Gastroesophageal sphincter (tissue), 3 donors: ENCODE measurements around the gene SBK1.

Experiments
- EP300 ChIP-seq: sonication (generic); formaldehyde crosslinking; IDR thresholded peaks from one replicate; pipeline ENCODE4 v1.6.1; 2017; ENCODE audit warnings: antibody characterized with exemption, mild to moderate bottlenecking
- POLR2A ChIP-seq, 2 donors: fragments of 450-650 bp; IDR thresholded peaks; one replicate each; pipeline ENCODE4 v1.6.1; 2017; ENCODE audit warnings: antibody characterized with exemption in 2 of 2, mild to moderate bottlenecking in 2 of 2, moderate library complexity in 1 of 2
- TF ChIP-seq, protein P1 (sequence below), 4 experiments: fragments of 200-600 bp in 2 of 4; fragments of 450-650 bp in 2 of 4; sonication (generic) in 1 of 4; IDR thresholded peaks; one replicate each; pipeline ENCODE4 v1.5.1; 2017 to 2019; ENCODE audit warnings: antibody characterized with exemption in 4 of 4, mild to moderate bottlenecking in 2 of 4, moderate library complexity in 2 of 4

DNA sequence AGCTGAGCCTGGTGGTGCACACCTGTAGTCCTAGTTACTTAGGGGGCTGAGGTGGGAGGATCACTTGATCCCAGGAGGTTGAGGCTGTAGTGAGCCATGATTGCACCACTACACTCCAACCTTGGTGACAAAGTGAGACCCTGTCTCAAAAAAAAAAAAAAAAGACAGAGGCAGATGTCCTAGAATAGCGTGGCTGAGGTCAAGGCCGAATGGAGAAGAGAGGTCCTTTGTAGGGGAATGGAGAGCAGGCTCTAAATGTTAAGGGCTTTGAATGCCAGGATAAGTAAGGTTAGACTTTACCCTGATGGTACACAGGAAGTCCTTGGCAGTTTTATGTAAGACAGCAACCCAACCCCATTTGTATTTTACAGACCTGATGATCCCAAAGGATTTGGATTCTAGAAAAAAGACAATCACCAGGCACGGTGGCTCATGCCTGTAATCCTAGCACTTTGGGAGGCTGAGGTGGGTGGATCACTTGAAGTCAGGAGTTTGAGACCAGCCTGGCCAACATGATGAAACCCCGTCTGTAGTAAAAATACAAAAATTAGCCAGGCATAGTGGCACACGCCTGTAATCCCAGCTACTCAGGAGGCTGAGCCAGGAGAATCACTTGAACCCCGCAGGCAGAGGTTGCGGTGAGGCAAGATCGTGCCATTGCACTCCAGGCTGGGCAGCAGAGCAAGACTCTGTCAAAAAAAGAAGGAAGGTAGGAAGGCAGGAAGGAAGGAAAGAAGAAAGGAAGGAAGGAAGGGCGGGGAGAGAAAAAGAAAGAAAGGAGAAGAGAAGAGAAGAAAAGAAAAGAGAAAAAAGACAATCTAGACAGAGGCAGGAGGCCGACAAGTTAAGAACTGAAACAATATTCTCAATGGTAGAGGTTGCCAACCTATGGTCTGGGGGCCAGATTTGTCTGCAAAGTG, 2.1 kb upstream of the SBK1 start:
- TF ChIP-seq, protein P1, sequence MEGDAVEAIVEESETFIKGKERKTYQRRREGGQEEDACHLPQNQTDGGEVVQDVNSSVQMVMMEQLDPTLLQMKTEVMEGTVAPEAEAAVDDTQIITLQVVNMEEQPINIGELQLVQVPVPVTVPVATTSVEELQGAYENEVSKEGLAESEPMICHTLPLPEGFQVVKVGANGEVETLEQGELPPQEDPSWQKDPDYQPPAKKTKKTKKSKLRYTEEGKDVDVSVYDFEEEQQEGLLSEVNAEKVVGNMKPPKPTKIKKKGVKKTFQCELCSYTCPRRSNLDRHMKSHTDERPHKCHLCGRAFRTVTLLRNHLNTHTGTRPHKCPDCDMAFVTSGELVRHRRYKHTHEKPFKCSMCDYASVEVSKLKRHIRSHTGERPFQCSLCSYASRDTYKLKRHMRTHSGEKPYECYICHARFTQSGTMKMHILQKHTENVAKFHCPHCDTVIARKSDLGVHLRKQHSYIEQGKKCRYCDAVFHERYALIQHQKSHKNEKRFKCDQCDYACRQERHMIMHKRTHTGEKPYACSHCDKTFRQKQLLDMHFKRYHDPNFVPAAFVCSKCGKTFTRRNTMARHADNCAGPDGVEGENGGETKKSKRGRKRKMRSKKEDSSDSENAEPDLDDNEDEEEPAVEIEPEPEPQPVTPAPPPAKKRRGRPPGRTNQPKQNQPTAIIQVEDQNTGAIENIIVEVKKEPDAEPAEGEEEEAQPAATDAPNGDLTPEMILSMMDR (IDR thresholded peaks at IDR 0.05) = no peak
- TF ChIP-seq POLR2A (IDR thresholded peaks at IDR 0.05) = no peak
- no peak for TF ChIP-seq EP300
